Lower leg skin (tissue), 4 donors: Measurements from ENCODE around the gene KRT76. TPM values are rescaled to one million over a fixed set of nuclear protein-coding genes. Genes with fewer than 3 reads are reported as not detected.

ENCODE experiments used
- DNase-seq, 2 donors: peaks; one replicate each; pipeline ENCODE4 v3.0.0-alpha.2; 2019; ENCODE audit warnings: low spot score in 2 of 2
- H3K4me3 ChIP-seq: fragments of 200-600 bp; sonication (generic); 2 replicates; pipeline ENCODE4 v1.5.1; 2017; ENCODE audit warnings: mild to moderate bottlenecking, low read depth; ENCODE audit not compliant: poor library complexity, severe bottlenecking
- POLR2A ChIP-seq, 2 donors: fragments of 450-650 bp; IDR thresholded peaks; one replicate each; pipeline ENCODE4 v1.6.1; 2016 to 2017; ENCODE audit warnings: antibody characterized with exemption in 2 of 2, mild to moderate bottlenecking in 1 of 2, moderate library complexity in 1 of 2
- WGBS, 2 donors: methylation state at CpG; one replicate each; pipeline ENCODE4 v1.1.5; 2018; 5-methylcytosine and 5-hydroxymethylcytosine counted together
- intact Hi-C: fragments of 100-400 bp; cut with DNase I; formaldehyde crosslinking; loops from one replicate; pipeline ENCODE4 v1.15.0; 2023; ENCODE audit warnings: low total_unique reads
- total RNA-seq, 4 donors: library from RNA; depleted of rRNA; stranded (reverse); fragments of >200 nt; gene quantifications; one replicate each; pipeline ENCODE4 v1.1.0, GENCODE V29; 2016
- TF ChIP-seq, protein P1 (sequence below), 3 donors: fragments of 450-650 bp; IDR thresholded peaks; one replicate each; pipeline ENCODE4 v1.5.1; 2016; ENCODE audit warnings: antibody characterized with exemption in 3 of 3, mild to moderate bottlenecking in 3 of 3, moderate library complexity in 2 of 3

Gene KRT76
- total RNA-seq, 4 donors from 2014 or later, result not detected

DNA sequence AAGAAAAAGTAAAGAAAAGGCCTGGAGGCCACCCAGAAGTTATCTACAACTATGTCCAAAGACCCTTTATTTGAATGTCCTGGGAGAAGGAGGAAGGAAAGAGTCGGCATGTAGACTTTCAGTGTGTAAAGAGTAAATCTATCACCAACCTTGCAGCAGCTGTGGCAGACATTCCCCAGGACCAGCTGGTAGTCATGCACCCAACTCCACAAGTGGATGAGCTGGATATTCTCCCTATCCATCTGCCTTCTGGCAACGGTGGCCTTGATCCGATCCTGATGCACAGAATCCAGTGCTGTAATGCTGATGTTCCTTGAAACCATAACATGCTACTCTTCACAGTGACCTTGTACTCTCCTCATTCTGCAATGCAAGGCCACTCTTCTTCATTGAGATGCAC, 27.3 kb downstream of the KRT76 start:
- intact Hi-C loops, result no loop called here
- 74 to 75% methylated on average over 3 of the region's 3 CpGs for WGBS, 2 donors
- TF ChIP-seq POLR2A (IDR thresholded peaks at IDR 0.05), result no peak
- TF ChIP-seq, protein P1, sequence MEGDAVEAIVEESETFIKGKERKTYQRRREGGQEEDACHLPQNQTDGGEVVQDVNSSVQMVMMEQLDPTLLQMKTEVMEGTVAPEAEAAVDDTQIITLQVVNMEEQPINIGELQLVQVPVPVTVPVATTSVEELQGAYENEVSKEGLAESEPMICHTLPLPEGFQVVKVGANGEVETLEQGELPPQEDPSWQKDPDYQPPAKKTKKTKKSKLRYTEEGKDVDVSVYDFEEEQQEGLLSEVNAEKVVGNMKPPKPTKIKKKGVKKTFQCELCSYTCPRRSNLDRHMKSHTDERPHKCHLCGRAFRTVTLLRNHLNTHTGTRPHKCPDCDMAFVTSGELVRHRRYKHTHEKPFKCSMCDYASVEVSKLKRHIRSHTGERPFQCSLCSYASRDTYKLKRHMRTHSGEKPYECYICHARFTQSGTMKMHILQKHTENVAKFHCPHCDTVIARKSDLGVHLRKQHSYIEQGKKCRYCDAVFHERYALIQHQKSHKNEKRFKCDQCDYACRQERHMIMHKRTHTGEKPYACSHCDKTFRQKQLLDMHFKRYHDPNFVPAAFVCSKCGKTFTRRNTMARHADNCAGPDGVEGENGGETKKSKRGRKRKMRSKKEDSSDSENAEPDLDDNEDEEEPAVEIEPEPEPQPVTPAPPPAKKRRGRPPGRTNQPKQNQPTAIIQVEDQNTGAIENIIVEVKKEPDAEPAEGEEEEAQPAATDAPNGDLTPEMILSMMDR (IDR thresholded peaks at IDR 0.05), result no peak
- DNase-seq, result peak in 1 of 2 donors; percentile 66
- H3K4me3 ChIP-seq, result no peak overlapping the region

DNA sequence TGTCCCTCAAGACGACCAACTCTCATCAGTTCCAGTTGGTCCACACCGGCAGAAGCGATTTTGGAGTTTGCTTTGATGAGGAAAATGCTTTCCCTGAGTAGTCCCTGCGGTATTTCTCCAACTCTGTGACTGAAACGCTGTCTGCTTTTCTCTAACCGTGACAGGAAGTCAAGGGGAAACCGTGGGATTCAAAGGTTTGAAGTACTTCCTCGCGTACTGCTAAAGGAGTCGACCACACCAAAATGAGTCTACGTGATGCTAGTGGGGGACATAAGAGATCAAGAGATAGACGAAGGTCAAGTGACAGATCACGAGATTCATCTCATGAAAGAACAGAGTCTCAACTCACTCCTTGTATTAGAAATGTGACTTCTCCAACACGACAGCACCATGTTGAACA, 28.6 kb downstream of the KRT76 start:
- TF ChIP-seq, protein P1 (IDR thresholded peaks at IDR 0.05), result no peak
- TF ChIP-seq POLR2A (IDR thresholded peaks at IDR 0.05), result no peak
- DNase-seq, result peak in 1 of 2 donors; percentile 34
- intact Hi-C loops, result no loop called here
- WGBS, 2 donors, result 80 to 82% methylated on average over 14 of the region's 14 CpGs
- H3K4me3 ChIP-seq, result no peak overlapping the region

DNA sequence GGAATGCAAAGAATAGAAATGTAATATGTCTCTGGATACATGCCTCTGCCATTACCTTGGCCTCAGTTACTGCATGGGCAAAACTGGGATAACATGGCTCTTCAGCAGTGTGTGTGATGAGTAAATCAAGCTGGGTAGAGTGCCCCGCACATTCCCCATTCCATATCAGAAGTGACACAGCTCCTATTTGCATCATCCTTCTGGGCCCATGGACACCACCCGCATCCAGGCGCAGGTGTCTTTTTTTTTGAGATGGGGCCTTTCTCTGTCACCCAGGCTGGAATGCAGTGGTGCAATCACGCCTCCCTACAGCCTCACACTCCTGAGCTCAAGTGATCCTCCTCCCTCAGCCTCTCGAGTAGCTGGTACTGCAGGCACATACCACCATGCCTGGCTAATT, 31.6 kb downstream of the KRT76 start:
- no peak for TF ChIP-seq POLR2A (IDR thresholded peaks at IDR 0.05)
- TF ChIP-seq, protein P1 (IDR thresholded peaks at IDR 0.05), result no peak
- peak in 1 of 2 donors; percentile 17 for DNase-seq
- H3K4me3 ChIP-seq, result no peak overlapping the region
- intact Hi-C loops, result no loop called here
- WGBS, 2 donors, result 73 to 84% methylated on average over 5 of the region's 5 CpGs

DNA sequence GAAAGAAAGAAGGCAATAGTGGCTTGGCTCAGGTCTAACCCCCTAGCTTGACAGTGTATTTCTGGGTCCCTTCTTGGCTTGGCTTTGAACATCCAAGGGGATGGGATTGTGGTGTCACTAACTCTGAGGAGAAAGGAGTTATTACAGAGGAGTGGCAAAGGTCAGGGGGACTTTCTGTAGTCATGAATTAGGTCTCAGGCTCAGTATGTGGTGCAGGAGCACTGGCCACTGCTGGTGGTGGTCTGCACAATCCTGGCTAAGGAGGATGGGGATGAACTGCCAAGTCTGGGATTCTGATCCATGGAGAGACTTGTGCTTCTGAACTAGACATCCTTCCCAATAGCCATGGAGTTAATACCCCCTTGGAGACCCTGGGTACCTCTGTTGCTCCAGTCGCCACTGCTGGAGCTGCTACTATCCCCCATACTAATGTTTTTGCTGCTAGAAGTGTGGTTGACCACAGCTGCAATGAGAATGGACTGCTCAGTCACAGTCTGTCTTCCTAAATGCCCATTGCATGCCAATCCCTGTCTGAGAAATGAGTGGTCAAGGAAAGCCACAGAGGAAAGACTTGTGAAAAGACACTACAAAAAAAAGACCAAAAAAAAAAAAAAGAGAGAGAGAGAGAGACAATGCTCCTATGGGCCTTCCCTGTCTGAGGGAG, 32.5 kb downstream of the KRT76 start:
- no peak overlapping the region for H3K4me3 ChIP-seq
- 64 to 67% methylated on average over 1 of the region's 1 CpG for WGBS, 2 donors
- TF ChIP-seq, protein P1 (IDR thresholded peaks at IDR 0.05), result no peak
- no peak for TF ChIP-seq POLR2A (IDR thresholded peaks at IDR 0.05)
- DNase-seq, result peak in 1 of 2 donors; percentile 52
- intact Hi-C loops, result no loop called here

DNA sequence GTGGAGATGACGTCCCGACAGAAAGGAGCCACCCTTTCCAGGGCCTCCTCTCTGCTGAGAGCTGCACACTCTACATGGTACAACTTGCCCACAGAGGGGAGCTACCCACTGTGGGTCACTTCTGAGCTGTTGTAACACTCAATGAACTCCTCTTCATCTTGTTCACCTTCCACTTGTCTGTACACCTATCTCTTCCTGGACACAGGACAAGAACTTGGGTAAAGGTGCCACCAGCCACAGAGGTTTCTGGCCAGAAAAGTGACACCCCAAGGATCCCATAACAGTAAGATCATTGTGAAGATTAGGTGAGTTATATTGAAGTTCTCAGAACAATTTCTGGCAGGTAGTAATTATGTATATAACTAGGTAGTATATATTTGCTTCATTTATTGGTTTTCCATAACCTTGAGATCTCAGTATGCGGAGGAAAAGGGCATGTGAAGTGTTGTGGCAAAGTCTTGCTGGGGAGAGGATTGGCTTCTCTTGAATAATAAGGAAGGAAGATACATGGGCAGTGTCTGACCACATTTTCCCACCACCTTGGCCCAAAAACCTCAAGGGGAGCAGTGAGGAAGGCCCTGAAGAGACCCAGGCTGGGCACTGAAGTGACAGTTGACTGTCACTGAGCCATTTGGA, 34.2 kb downstream of the KRT76 start:
- DNase-seq, result peak in 1 of 2 donors; percentile 20
- WGBS, 2 donors, result 76 to 90% methylated on average over 2 to 3 of the region's 3 CpGs
- no peak for TF ChIP-seq POLR2A (IDR thresholded peaks at IDR 0.05)
- TF ChIP-seq, protein P1 (IDR thresholded peaks at IDR 0.05), result no peak
- H3K4me3 ChIP-seq, result no peak overlapping the region
- intact Hi-C loops, result no loop called here
